Tibial artery (tissue), 4 donors: ENCODE data around the gene PRICKLE3.

Source experiments
- DNase-seq, 2 donors: peaks; one replicate each; pipeline ENCODE4 v3.0.0-alpha.2; 2019
- H3K27ac ChIP-seq, 2 donors: fragments of 200-600 bp; sonication (generic) in 1 of 2; 1 replicate in 1 of 2; 2 replicates in 1 of 2; pipeline ENCODE4 v1.5.1; 2018 to 2019; ENCODE audit warnings: mild to moderate bottlenecking in 1 of 2
- H3K27me3 ChIP-seq, 2 donors: fragments of 200-600 bp; sonication (generic) in 1 of 2; one replicate each; pipeline versions ENCODE4 v1.5.1 to v1.6.0; 2016 to 2019
- H3K36me3 ChIP-seq, 3 donors: fragments of 200-600 bp; sonication (generic) in 2 of 3; one replicate each; pipeline ENCODE4 v1.5.1; 2016 to 2019; ENCODE audit warnings: mild to moderate bottlenecking in 2 of 3
- H3K4me1 ChIP-seq, 4 donors: fragments of 200-600 bp; sonication (generic) in 2 of 4; 1 replicate in 3 of 4; 2 replicates in 1 of 4; pipeline ENCODE4 v1.5.1; 2016 to 2019
- H3K4me3 ChIP-seq, 2 donors: fragments of 200-600 bp; sonication (generic) in 1 of 2; 1 replicate in 1 of 2; 2 replicates in 1 of 2; pipeline ENCODE4 v1.5.1; 2018 to 2019; ENCODE audit warnings: mild to moderate bottlenecking in 2 of 2
- H3K9me3 ChIP-seq, 3 donors: fragments of 200-600 bp; sonication (generic) in 1 of 3; one replicate each; pipeline ENCODE4 v1.5.1; 2016 to 2019
- CTCF ChIP-seq, 2 experiments: fragments of 200-600 bp in 1 of 2; fragments of 450-650 bp in 1 of 2; IDR thresholded peaks; one replicate each; pipeline ENCODE4 v1.5.1; 2017 to 2019; ENCODE audit warnings: antibody characterized with exemption in 2 of 2, mild to moderate bottlenecking in 1 of 2, moderate library complexity in 1 of 2
- intact Hi-C: fragments of 100-400 bp; cut with DNase I; formaldehyde crosslinking; loops from one replicate; pipeline ENCODE4 v1.15.0; 2023; ENCODE audit warnings: low total_unique reads

PRICKLE3 gene

GRCh38 chrX:49199906-49200771, 14.0 kb upstream of the PRICKLE3 start, which contains the start of gene SYP:
SYP (minus strand) TSS chrX:49200193; CDS start chrX:49200186, 7 bp downstream.
- peak; percentile 89 to 92 for DNase-seq
- H3K9me3 ChIP-seq, result no peaks in the 10 kb centered on the region
- H3K27me3 ChIP-seq, result no peaks in the 10 kb centered on the region
- H3K36me3 ChIP-seq, result no peaks in the 10 kb centered on the region
- peak within 1 kb of the TSS; percentile 66 to 77 for H3K27ac ChIP-seq
- TF ChIP-seq CTCF (IDR thresholded peaks at IDR 0.05), result no peak
- intact Hi-C loops, result no loop called here
- H3K4me1 ChIP-seq, result peaks cover 0 to 15% (median 8%) of the 10 kb centered on the region in 4 donors
- peak within 1 kb of the TSS; percentile 46 to 50 for H3K4me3 ChIP-seq

GRCh38 chrX:49199315-49199595, 13.1 kb upstream of the PRICKLE3 start:
- Histone ChIP-seq H3K4me3 (peak overlapping the region in 1 of 2 donors; percentile 50), H3K9me3 (no peaks in the 10 kb centered on the region), H3K27me3 (no peaks in the 10 kb centered on the region), H3K36me3 (no peaks in the 10 kb centered on the region), H3K27ac (peak overlapping the region in 1 of 2 donors; percentile 61), H3K4me1 (peaks cover 0 to 15% (median 8%) of the 10 kb centered on the region in 4 donors)
- DNase-seq, result no peak
- no peak for TF ChIP-seq CTCF (IDR thresholded peaks at IDR 0.05)
- intact Hi-C loops, result no loop called here

GRCh38 chrX:49198540-49199314, 12.6 kb upstream of the PRICKLE3 start:
- Histone ChIP-seq H3K27ac (no peak overlapping the region), H3K27me3 (no peaks in the 10 kb centered on the region), H3K9me3 (no peaks in the 10 kb centered on the region), H3K4me1 (peaks cover 0 to 15% (median 8%) of the 10 kb centered on the region in 4 donors), H3K4me3 (no peak overlapping the region), H3K36me3 (no peaks in the 10 kb centered on the region)
- DNase-seq, result no peak
- intact Hi-C loops, result no loop called here
- TF ChIP-seq CTCF (IDR thresholded peaks at IDR 0.05), result no peak

DNA sequence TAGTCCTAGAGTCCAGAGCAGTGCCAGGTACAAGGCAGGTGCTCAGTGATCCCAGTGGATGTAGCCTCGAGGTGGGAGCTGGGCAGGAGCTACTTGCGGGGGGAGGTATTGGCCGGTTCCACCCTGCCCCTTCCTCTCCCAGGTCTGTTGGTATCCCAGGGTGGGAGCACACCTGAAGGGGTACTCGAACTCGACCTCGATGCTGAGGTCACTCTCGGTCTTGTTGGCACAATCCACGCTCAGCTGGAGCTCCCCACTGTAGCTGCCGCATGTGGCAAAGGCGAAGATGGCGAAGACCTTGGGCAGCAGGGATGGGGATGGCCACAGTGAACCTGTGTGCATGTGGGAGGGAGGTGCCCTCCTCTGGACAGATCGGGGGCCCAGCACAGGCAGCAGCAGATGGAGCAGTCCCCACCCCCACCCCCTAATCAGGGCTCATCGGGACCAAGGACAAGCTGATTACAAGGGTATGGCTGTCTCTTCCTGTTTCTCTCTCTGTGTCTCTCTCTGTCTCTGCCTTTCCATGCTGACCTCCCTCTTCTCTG, 11.4 kb upstream of the PRICKLE3 start:
- Histone ChIP-seq H3K4me3 (no peak overlapping the region), H3K9me3 (no peaks in the 10 kb centered on the region), H3K27me3 (no peaks in the 10 kb centered on the region), H3K4me1 (peaks cover 0 to 15% (median 8%) of the 10 kb centered on the region in 4 donors), H3K36me3 (no peaks in the 10 kb centered on the region), H3K27ac (no peak overlapping the region)
- DNase-seq, result no peak
- TF ChIP-seq CTCF (IDR thresholded peaks at IDR 0.05), result no peak
- intact Hi-C loops, result no loop called here

GRCh38 chrX:49193542-49193964, 7.4 kb upstream of the PRICKLE3 start:
- intact Hi-C loops, result no loop called here
- Histone ChIP-seq H3K9me3 (no peaks in the 10 kb centered on the region), H3K4me1 (peaks cover 0 to 5% (median 0%) of the 10 kb centered on the region in 4 donors), H3K4me3 (no peak overlapping the region), H3K36me3 (no peaks in the 10 kb centered on the region), H3K27me3 (no peaks in the 10 kb centered on the region), H3K27ac (no peak overlapping the region)
- no peak for DNase-seq
- TF ChIP-seq CTCF (IDR thresholded peaks at IDR 0.05), result no peak
